ENCODE results near the gene TSPAN18.

DNA sequence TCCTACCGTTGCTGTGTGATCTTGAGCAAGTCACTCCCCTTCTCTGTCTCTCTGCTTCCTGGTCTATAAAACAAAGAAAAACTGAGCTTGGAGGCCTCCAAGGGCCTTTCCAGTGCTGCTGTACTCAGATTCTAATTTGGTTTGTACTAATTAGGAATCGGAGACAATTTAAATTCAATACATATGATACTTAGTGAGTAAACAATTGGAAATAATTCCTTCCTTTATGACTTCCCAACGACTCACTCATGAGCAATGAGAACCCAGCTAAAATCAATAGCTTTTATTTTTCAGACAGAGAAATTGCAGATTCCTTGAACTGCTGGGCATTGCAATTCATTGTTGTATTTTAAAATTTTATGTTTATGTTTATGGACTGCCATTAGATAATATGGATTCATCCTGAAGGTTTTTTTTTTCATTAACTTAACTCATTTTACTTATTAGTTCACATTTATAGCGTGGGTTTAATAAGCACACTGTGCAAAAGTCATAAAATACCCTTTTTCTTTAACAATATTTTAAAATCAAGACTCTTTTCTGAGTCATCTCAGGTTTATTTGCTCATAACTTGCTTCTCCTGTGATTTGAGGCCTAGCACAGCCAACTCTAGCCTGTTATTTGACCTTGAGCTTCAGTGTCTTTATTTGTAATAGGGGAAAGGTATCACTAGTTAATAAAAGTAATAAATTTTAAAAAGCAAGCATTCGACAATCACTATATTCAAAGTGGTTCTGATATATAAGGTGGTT, 128.2 kb downstream of the TSPAN18 start:
- TF ChIP-seq EZH2phosphoT487 (IDR thresholded peaks at IDR 0.05; ENCODE audit: borderline replicate concordance, low read length) (no peak), CTCF (IDR thresholded peaks at IDR 0.05; ENCODE audit: low read depth, low read length, poor library complexity, severe bottlenecking) (no peak)

Data from DOHH2 (cell line).